GM21723 (cell line): ENCODE data around the gene JAZF1.
"Not testable (repeated sequence)": the region's sequence is repeated elsewhere in the genome, so short reads cannot be mapped to it uniquely, and the experiment has no call there.

Source experiments
- ATAC-seq: cut with Tn5 transposase; IDR thresholded peaks from one replicate; pipeline ENCODE4 v1.9.1; 2021; ENCODE audit warnings: mild to moderate bottlenecking, moderate library complexity; ENCODE audit not compliant: unreplicated experiment

Gene JAZF1

GRCh38 chr7:27895551-27895950 lies 285.0 kb downstream of the JAZF1 start:
- ATAC-seq: no peak

GRCh38 chr7:27890205-27890849 lies 290.3 kb downstream of the JAZF1 start:
- peak; percentile 100 for ATAC-seq

GRCh38 chr7:27889800-27890199 lies 290.8 kb downstream of the JAZF1 start:
- no peak for ATAC-seq

GRCh38 chr7:27888736-27889135 lies 291.9 kb downstream of the JAZF1 start:
- no peak for ATAC-seq

- ATAC-seq: not testable (repeated sequence)
Observed at GRCh38 chr7:27886710-27887109, 293.9 kb downstream of the JAZF1 start.

GRCh38 chr7:27885652-27886051 lies 294.9 kb downstream of the JAZF1 start:
- ATAC-seq: no peak

- no peak for ATAC-seq
Observed at GRCh38 chr7:27883696-27884095, 296.9 kb downstream of the JAZF1 start.

GRCh38 chr7:27876756-27877155 lies 303.8 kb downstream of the JAZF1 start:
- ATAC-seq: no peak

GRCh38 chr7:27875832-27876231 lies 304.8 kb downstream of the JAZF1 start:
- no peak for ATAC-seq

GRCh38 chr7:27875061-27875460 lies 305.5 kb downstream of the JAZF1 start:
- ATAC-seq: no peak

GRCh38 chr7:27873981-27874957 lies 306.3 kb downstream of the JAZF1 start:
- no peak for ATAC-seq

GRCh38 chr7:27872356-27873275 lies 308.0 kb downstream of the JAZF1 start:
- no peak for ATAC-seq

GRCh38 chr7:27871866-27872265 lies 308.7 kb downstream of the JAZF1 start:
- no peak for ATAC-seq

- ATAC-seq: no peak
Observed at GRCh38 chr7:27871086-27871485, 309.5 kb downstream of the JAZF1 start.

- no peak for ATAC-seq
Observed at GRCh38 chr7:27870595-27870994, 310.0 kb downstream of the JAZF1 start.

- ATAC-seq: no peak
Observed at GRCh38 chr7:27869056-27869455, 311.5 kb downstream of the JAZF1 start.

- ATAC-seq: no peak
Observed at GRCh38 chr7:27868131-27868550, 312.5 kb downstream of the JAZF1 start.

GRCh38 chr7:27866828-27867672 lies 313.5 kb downstream of the JAZF1 start:
- no peak for ATAC-seq

- ATAC-seq: no peak
Observed at GRCh38 chr7:27866256-27866655, 314.3 kb downstream of the JAZF1 start.

- no peak for ATAC-seq
Observed at GRCh38 chr7:27863880-27864279, 316.7 kb downstream of the JAZF1 start.
